Smooth muscle cell (in vitro differentiated cells): ENCODE data around the gene NAA60. TPM values are rescaled to one million over a fixed set of nuclear protein-coding genes. Genes with fewer than 3 reads are reported as not detected.

Experiments used
- DNase-seq: peaks from one replicate; lab custom pipeline; 2025; ENCODE audit not compliant: unreplicated experiment; lab: John Stamatoyannopoulos, UW
- H2AFZ ChIP-seq: fragments of 200-600 bp; sonication (generic); 2 replicates; pipeline ENCODE4 v1.6.0; 2016; ENCODE audit warnings: antibody characterized with exemption, low read depth, mild to moderate bottlenecking
- H3F3A ChIP-seq: fragments of 200-600 bp; sonication (generic); 2 replicates; pipeline ENCODE4 v1.6.0; 2017; ENCODE audit warnings: antibody characterized with exemption, low read depth
- H3K27ac ChIP-seq: fragments of 200-600 bp; sonication (generic); 2 replicates; pipeline ENCODE4 v1.5.1; 2016; ENCODE audit warnings: low read depth, mild to moderate bottlenecking
- H3K27me3 ChIP-seq: fragments of 200-600 bp; sonication (generic); 2 replicates; pipeline ENCODE4 v1.6.1; 2016; ENCODE audit warnings: low read depth, mild to moderate bottlenecking
- H3K36me3 ChIP-seq: fragments of 200-600 bp; sonication (generic); 2 replicates; pipeline ENCODE4 v1.5.1; 2016; ENCODE audit warnings: low read depth
- H3K4me1 ChIP-seq: fragments of 200-600 bp; sonication (generic); 2 replicates; pipeline ENCODE4 v1.5.1; 2016; ENCODE audit warnings: low read depth
- H3K4me2 ChIP-seq: fragments of 200-600 bp; sonication (generic); 2 replicates; pipeline ENCODE4 v1.6.0; 2016; ENCODE audit warnings: mild to moderate bottlenecking
- H3K4me3 ChIP-seq: fragments of 200-600 bp; sonication (generic); 2 replicates; pipeline ENCODE4 v1.5.1; 2016; ENCODE audit warnings: mild to moderate bottlenecking
- H3K79me2 ChIP-seq: fragments of 200-600 bp; sonication (generic); 2 replicates; pipeline ENCODE4 v1.6.0; 2016; ENCODE audit warnings: low read depth, mild to moderate bottlenecking
- H3K9ac ChIP-seq: fragments of 200-600 bp; sonication (generic); 2 replicates; pipeline ENCODE4 v1.6.0; 2016; ENCODE audit warnings: low read depth
- H3K9me3 ChIP-seq: fragments of 200-600 bp; sonication (generic); replicated peaks from 2 replicates; pipeline ENCODE4 v1.5.1; 2016; ENCODE audit warnings: low read depth
- H4K20me1 ChIP-seq: fragments of 200-600 bp; sonication (generic); 2 replicates; pipeline ENCODE4 v1.6.0; 2016; ENCODE audit warnings: low read depth
- CTCF ChIP-seq: fragments of 200-600 bp; sonication (generic); IDR thresholded peaks from 2 replicates; pipeline ENCODE4 v1.5.1; 2017; ENCODE audit warnings: borderline replicate concordance, mild to moderate bottlenecking, antibody characterized with exemption; ENCODE audit not compliant: insufficient read depth, poor library complexity, severe bottlenecking
- WGBS: methylation state at CpG from one replicate; pipeline ENCODE4 v1.1.7; 2016; ENCODE audit warnings: low lambda C conversion rate; 5-methylcytosine and 5-hydroxymethylcytosine counted together
- polyA plus RNA-seq: library from polyadenylated mRNA; unstranded; fragments of >200 nt; fragmentation: Nextera tagmentation; extraction: Ambion mirVana; gene quantifications from 2 replicates; pipeline ENCODE4 v1.2.1, GENCODE V29; 2016
- total RNA-seq: library from RNA; depleted of rRNA; stranded (reverse); fragments of >200 nt; gene quantifications from 2 replicates; pipeline ENCODE4 v1.2.3, GENCODE V29; 2014

The NAA60 gene
- total and polyA plus RNA-seq, 2 experiments from 2014 or later: 42.6 to 54.1 TPM

- peaks cover 67% of the 10 kb centered on the region for H3K79me2 ChIP-seq
- H3K27me3 ChIP-seq: no peaks in the 10 kb centered on the region
- H2AFZ ChIP-seq: no peak overlapping the region
- no peak overlapping the region for H3K27ac ChIP-seq
- H3K36me3 ChIP-seq: no peaks in the 10 kb centered on the region
- H4K20me1 ChIP-seq: peaks cover 66% of the 10 kb centered on the region
- WGBS: 84% methylated on average over 7 of the region's 7 CpGs
- peaks cover 7% of the 10 kb centered on the region for H3F3A ChIP-seq
- H3K4me1 ChIP-seq: peaks cover 32% of the 10 kb centered on the region
- H3K9ac ChIP-seq: no peak overlapping the region
- H3K9me3 ChIP-seq: no peaks in the 10 kb centered on the region
- peak overlapping the region; percentile 86 for H3K4me3 ChIP-seq
- TF ChIP-seq CTCF: no peak
- peak overlapping the region; percentile 88 for H3K4me2 ChIP-seq
- no peak for DNase-seq
Measured at GRCh38 chr16:3460121-3460520, 16.6 kb downstream of the NAA60 start.

- Histone ChIP-seq H3K79me2 (peaks cover 71% of the 10 kb centered on the region), H4K20me1 (peaks cover 70% of the 10 kb centered on the region), H3K4me2 (no peak overlapping the region), H3K36me3 (no peaks in the 10 kb centered on the region), H3K4me3 (no peak overlapping the region), H3K27ac (no peak overlapping the region), H3K4me1 (peaks cover 32% of the 10 kb centered on the region), H3F3A (peaks cover 7% of the 10 kb centered on the region), H3K9me3 (no peaks in the 10 kb centered on the region), H3K9ac (no peak overlapping the region), H2AFZ (no peak overlapping the region), H3K27me3 (no peaks in the 10 kb centered on the region)
- no peak for DNase-seq
- no peak for TF ChIP-seq CTCF
- WGBS: 94% methylated on average over 8 of the region's 8 CpGs
Measured at GRCh38 chr16:3460585-3460984, 17.1 kb downstream of the NAA60 start.

GRCh38 chr16:3461151-3461550, 17.7 kb downstream of the NAA60 start:
- no peak overlapping the region for H3K4me2 ChIP-seq
- H3K36me3 ChIP-seq: no peaks in the 10 kb centered on the region
- peaks cover 76% of the 10 kb centered on the region for H4K20me1 ChIP-seq
- H3K9me3 ChIP-seq: no peaks in the 10 kb centered on the region
- no peak overlapping the region for H3K4me3 ChIP-seq
- H3K27ac ChIP-seq: no peak overlapping the region
- no peak overlapping the region for H2AFZ ChIP-seq
- peaks cover 32% of the 10 kb centered on the region for H3K4me1 ChIP-seq
- no peak for DNase-seq
- H3F3A ChIP-seq: peaks cover 7% of the 10 kb centered on the region
- WGBS: 83% methylated on average over 8 of the region's 8 CpGs
- TF ChIP-seq CTCF: no peak
- no peak overlapping the region for H3K9ac ChIP-seq
- H3K27me3 ChIP-seq: no peaks in the 10 kb centered on the region
- H3K79me2 ChIP-seq: peaks cover 77% of the 10 kb centered on the region

- H3K4me2 ChIP-seq: no peak overlapping the region
- peaks cover 99% of the 10 kb centered on the region for H3K79me2 ChIP-seq
- H3K9me3 ChIP-seq: no peaks in the 10 kb centered on the region
- WGBS: 95% methylated on average over 12 of the region's 12 CpGs
- peaks cover 9% of the 10 kb centered on the region for H3K4me1 ChIP-seq
- no peaks in the 10 kb centered on the region for H3F3A ChIP-seq
- H3K27ac ChIP-seq: no peak overlapping the region
- no peaks in the 10 kb centered on the region for H3K27me3 ChIP-seq
- no peak overlapping the region for H3K4me3 ChIP-seq
- peaks cover 100% of the 10 kb centered on the region for H4K20me1 ChIP-seq
- no peak overlapping the region for H2AFZ ChIP-seq
- no peak for DNase-seq
- H3K36me3 ChIP-seq: no peaks in the 10 kb centered on the region
- H3K9ac ChIP-seq: no peak overlapping the region
- TF ChIP-seq CTCF: no peak
Measured at GRCh38 chr16:3465301-3465700, 21.8 kb downstream of the NAA60 start.
